HG02884 (cell line): ENCODE data around the gene DOP1A.

Experiments
- ATAC-seq: cut with Tn5 transposase; IDR thresholded peaks from one replicate; pipeline ENCODE4 v1.9.1; 2021; ENCODE audit warnings: mild to moderate bottlenecking, moderate library complexity; ENCODE audit not compliant: unreplicated experiment

Gene DOP1A

GRCh38 chr6:83071023-83071422, 3.6 kb downstream of the DOP1A start:
- peak; percentile 52 for ATAC-seq

- ATAC-seq: no peak
Observed at GRCh38 chr6:83071707-83072106, 4.2 kb downstream of the DOP1A start.

- ATAC-seq: no peak
Observed at GRCh38 chr6:83072726-83073125, 5.3 kb downstream of the DOP1A start.

GRCh38 chr6:83073615-83074014, 6.1 kb downstream of the DOP1A start:
- ATAC-seq: no peak

GRCh38 chr6:83083476-83083875, 16.0 kb downstream of the DOP1A start:
- ATAC-seq: no peak

GRCh38 chr6:83086751-83087150, 19.3 kb downstream of the DOP1A start:
- peak; percentile 99 for ATAC-seq

GRCh38 chr6:83092756-83093399, 25.4 kb downstream of the DOP1A start:
- no peak for ATAC-seq

GRCh38 chr6:83096791-83097190, 29.3 kb downstream of the DOP1A start:
- no peak for ATAC-seq

GRCh38 chr6:83097204-83097603, 29.7 kb downstream of the DOP1A start:
- no peak for ATAC-seq

- ATAC-seq: no peak
Observed at GRCh38 chr6:83097675-83098074, 30.2 kb downstream of the DOP1A start.

- no peak for ATAC-seq
Observed at GRCh38 chr6:83098589-83098988, 31.1 kb downstream of the DOP1A start.

- no peak for ATAC-seq
Observed at GRCh38 chr6:83108378-83108777, 40.9 kb downstream of the DOP1A start.

GRCh38 chr6:83113258-83113657, 45.8 kb downstream of the DOP1A start:
- ATAC-seq: no peak

GRCh38 chr6:83114164-83114563, 46.7 kb downstream of the DOP1A start:
- ATAC-seq: no peak

- ATAC-seq: no peak
Observed at GRCh38 chr6:83117802-83118201, 50.3 kb downstream of the DOP1A start.

GRCh38 chr6:83119742-83120300, 52.4 kb downstream of the DOP1A start:
- no peak for ATAC-seq

GRCh38 chr6:83124553-83124952, 57.1 kb downstream of the DOP1A start:
- no peak for ATAC-seq

- ATAC-seq: no peak
Observed at GRCh38 chr6:83125425-83125824, 58.0 kb downstream of the DOP1A start.

GRCh38 chr6:83126223-83126622, 58.8 kb downstream of the DOP1A start:
- no peak for ATAC-seq

- no peak for ATAC-seq
Observed at GRCh38 chr6:83126807-83127206, 59.3 kb downstream of the DOP1A start.

GRCh38 chr6:83127258-83127657, 59.8 kb downstream of the DOP1A start:
- no peak for ATAC-seq

- ATAC-seq: no peak
Observed at GRCh38 chr6:83127976-83128375, 60.5 kb downstream of the DOP1A start.

- no peak for ATAC-seq
Observed at GRCh38 chr6:83132121-83132520, 64.7 kb downstream of the DOP1A start.
